Activated CD8-positive, alpha-beta T cell treated with anti-CD3 and anti-CD28 coated beads for 36 hours (primary cell): Measurements from ENCODE around the gene INTS1. TPM values are rescaled to one million over a fixed set of nuclear protein-coding genes. Genes with fewer than 3 reads are reported as not detected.

Experiments
- ATAC-seq: fragments of 200-7000 bp; cut with Tn5 transposase; one replicate; pipeline ENCODE4 v1.10.0; 2021; ENCODE audit warnings: mild to moderate bottlenecking, moderate library complexity
- CTCF ChIA-PET: fragments of 350-600 bp; sonication (Branson Sonifier 250); formaldehyde crosslinking; loops from one replicate; lab custom pipeline; 2021; ENCODE audit warnings: antibody characterized with exemption; lab: Charles Lee
- POLR2A ChIA-PET: fragments of 350-600 bp; sonication (Branson Sonifier 250); formaldehyde crosslinking; loops from one replicate; lab custom pipeline; 2021; ENCODE audit warnings: antibody characterized with exemption; lab: Charles Lee
- DNase-seq: peaks from one replicate; pipeline ENCODE4 v3.0.0-alpha.2; 2020
- H3K27ac Mint-ChIP-seq: one replicate; pipeline ENCODE4 v1.8.0; 2021; ENCODE audit warnings: mild to moderate bottlenecking, mixed read lengths
- H3K27me3 Mint-ChIP-seq: one replicate; pipeline ENCODE4 v1.8.0; 2021; ENCODE audit warnings: mixed read lengths
- H3K36me3 Mint-ChIP-seq: one replicate; pipeline ENCODE4 v1.8.0; 2021; ENCODE audit warnings: low read depth, mixed read lengths
- H3K4me1 Mint-ChIP-seq: one replicate; pipeline ENCODE4 v1.8.0; 2021; ENCODE audit warnings: low read depth, mixed read lengths
- H3K4me3 Mint-ChIP-seq: one replicate; pipeline ENCODE4 v1.8.0; 2021; ENCODE audit warnings: mild to moderate bottlenecking, moderate library complexity, mixed read lengths
- H3K9me3 Mint-ChIP-seq: one replicate; pipeline ENCODE4 v1.8.0; 2021; ENCODE audit warnings: mixed read lengths
- intact Hi-C: fragments of 100-400 bp; cut with micrococcal nuclease; formaldehyde crosslinking; loops from one replicate; pipeline ENCODE4 v1.10.0; 2022
- total RNA-seq, 2 experiments: library from RNA; stranded (reverse); gene quantifications; one replicate each; pipeline ENCODE4 v1.2.3, GENCODE V29; 2021
- TF ChIP-seq, protein P1 (sequence below): fragments of 200-600 bp; IDR thresholded peaks from one replicate; pipeline ENCODE4 v1.8.0; 2022; ENCODE audit warnings: antibody characterized with exemption, mild to moderate bottlenecking

Gene INTS1
- total RNA-seq, 2 experiments from 2014 or later: 100 to 103 TPM

DNA sequence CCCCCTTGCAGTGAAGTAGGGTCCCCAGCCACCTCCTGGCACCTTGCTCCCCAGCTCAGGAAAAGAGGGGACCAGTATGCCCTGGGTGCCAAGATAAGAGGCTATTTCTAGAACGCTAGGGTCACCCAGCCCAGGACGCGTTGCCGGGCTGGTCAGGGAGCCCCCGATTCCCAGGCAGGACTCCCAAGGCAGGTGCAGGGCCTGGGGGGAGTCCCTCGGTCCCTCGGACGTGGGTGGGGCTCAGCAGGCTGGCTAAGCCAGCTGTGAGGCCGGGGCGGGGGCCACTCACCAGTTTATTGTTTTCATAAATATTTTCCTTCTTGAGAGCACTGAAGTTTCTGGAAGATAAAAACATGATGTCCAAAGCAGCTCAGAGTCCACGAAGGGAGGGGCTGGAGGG, 54.2 kb downstream of the INTS1 start:
- TF ChIP-seq, protein P1, sequence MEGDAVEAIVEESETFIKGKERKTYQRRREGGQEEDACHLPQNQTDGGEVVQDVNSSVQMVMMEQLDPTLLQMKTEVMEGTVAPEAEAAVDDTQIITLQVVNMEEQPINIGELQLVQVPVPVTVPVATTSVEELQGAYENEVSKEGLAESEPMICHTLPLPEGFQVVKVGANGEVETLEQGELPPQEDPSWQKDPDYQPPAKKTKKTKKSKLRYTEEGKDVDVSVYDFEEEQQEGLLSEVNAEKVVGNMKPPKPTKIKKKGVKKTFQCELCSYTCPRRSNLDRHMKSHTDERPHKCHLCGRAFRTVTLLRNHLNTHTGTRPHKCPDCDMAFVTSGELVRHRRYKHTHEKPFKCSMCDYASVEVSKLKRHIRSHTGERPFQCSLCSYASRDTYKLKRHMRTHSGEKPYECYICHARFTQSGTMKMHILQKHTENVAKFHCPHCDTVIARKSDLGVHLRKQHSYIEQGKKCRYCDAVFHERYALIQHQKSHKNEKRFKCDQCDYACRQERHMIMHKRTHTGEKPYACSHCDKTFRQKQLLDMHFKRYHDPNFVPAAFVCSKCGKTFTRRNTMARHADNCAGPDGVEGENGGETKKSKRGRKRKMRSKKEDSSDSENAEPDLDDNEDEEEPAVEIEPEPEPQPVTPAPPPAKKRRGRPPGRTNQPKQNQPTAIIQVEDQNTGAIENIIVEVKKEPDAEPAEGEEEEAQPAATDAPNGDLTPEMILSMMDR: no peak
- intact Hi-C loops: no loop called here
- H3K27ac Mint-ChIP-seq: no peak overlapping the region
- H3K9me3 Mint-ChIP-seq: no peaks in the 10 kb centered on the region
- no peaks in the 10 kb centered on the region for H3K36me3 Mint-ChIP-seq
- H3K27me3 Mint-ChIP-seq: no peaks in the 10 kb centered on the region
- ATAC-seq (no peak), DNase-seq (no peak)
- no peak overlapping the region for H3K4me3 Mint-ChIP-seq
- ChIA-PET CTCF (interaction anchor here (1.1 to 1.4 kb wide), 2 partner anchors 17 to 24 kb away, joined by 4 to 6 read pairs; no protein-coding TSS in a partner anchor), POLR2A (no interaction called here)
- H3K4me1 Mint-ChIP-seq: no peaks in the 10 kb centered on the region

DNA sequence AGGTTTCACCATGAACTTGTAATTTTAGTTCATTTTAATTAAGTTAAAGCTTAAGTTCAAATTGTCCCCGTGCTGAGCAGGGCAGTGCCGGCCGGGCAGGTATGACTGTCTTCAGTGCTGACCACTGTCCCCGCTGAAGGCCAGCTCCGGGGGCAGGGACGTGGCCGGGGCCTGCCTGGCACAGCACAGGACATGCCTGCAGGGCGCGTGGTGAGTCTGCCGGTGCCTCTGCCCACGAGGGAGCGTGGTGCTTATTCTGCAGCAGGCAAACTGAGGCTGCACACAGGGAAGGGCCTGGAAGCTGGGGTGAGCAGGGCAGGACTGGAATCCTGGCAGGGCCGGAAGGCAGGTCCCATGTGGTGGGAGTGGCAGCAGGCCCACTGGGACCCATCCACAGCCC, 54.7 kb downstream of the INTS1 start:
- intact Hi-C loops: no loop called here
- Mint-ChIP-seq H3K9me3 (no peaks in the 10 kb centered on the region), H3K4me3 (no peak overlapping the region), H3K36me3 (no peaks in the 10 kb centered on the region), H3K4me1 (no peaks in the 10 kb centered on the region), H3K27ac (no peak overlapping the region), H3K27me3 (no peaks in the 10 kb centered on the region)
- no peak for ATAC-seq
- DNase-seq: no peak
- ChIA-PET CTCF (interaction anchor here (1.1 to 1.4 kb wide), 2 partner anchors 17 to 25 kb away, joined by 4 to 6 read pairs; no protein-coding TSS in a partner anchor), POLR2A (no interaction called here)
- TF ChIP-seq, protein P1: no peak

DNA sequence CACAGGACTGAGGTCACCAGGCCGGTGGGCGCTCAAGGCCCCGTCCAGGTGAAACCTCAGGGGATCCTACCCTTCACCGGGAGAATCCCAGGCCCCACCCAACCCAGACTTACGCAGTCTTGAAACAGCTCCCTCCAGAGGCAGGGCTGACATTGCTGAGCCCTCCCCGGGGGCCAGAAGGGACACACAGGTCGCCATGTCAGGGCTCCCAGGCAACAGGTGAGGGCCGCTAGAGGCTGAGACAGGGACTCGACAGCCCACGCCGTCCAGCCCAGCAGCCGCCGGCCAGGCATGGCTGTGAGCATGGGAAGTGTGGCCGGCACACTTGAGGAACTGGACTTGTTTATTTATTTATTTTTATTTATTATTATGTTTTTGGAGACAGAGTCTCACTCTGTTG, 55.2 kb downstream of the INTS1 start:
- Mint-ChIP-seq H3K9me3 (no peaks in the 10 kb centered on the region), H3K27ac (no peak overlapping the region), H3K4me1 (no peaks in the 10 kb centered on the region), H3K27me3 (no peaks in the 10 kb centered on the region), H3K36me3 (no peaks in the 10 kb centered on the region), H3K4me3 (no peak overlapping the region)
- intact Hi-C loops: no loop called here
- TF ChIP-seq, protein P1: no peak
- no peak for ATAC-seq
- CTCF ChIA-PET: interaction anchor here (1.1 kb wide), 2 partner anchors 17 to 25 kb away, joined by 4 to 6 read pairs; no protein-coding TSS in a partner anchor
- POLR2A ChIA-PET: no interaction called here
- DNase-seq: no peak

DNA sequence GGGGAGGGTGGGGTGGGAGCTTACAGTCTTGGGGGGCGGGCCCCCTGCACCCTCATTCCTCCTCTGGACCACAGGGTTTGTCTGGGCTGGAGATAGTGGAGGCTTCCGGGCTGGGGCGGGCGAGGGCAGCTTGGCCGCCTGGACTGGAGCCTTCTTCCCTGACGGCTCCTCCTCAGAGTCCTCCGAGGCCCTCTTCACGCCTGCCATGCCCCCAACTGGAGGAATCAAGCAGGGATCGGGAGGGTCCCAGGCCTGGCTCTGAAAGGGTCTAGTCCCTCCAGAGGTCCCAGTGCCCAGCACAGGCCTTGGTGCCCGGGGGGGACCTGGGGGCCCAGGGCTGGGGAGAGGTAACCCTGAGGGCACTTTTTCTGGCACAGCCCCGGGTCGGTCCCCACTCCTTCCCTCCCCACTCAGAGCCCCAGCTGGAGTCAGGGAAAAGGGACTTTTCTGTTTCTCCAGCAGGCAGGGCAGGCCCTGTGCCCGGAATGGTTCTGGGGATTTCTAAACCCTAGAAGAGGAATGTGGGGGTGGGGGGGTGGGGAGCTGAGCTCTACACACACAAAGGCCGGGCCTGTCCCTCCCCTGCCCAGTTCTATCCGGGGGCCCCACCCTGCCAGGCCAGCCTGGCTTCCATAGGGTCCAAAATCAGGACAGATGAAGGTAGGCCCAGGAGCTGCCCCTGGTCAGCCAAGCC, 56.5 kb downstream of the INTS1 start:
- Mint-ChIP-seq H3K9me3 (no peaks in the 10 kb centered on the region), H3K36me3 (no peaks in the 10 kb centered on the region), H3K27me3 (no peaks in the 10 kb centered on the region), H3K4me3 (no peak overlapping the region), H3K4me1 (no peaks in the 10 kb centered on the region), H3K27ac (no peak overlapping the region)
- DNase-seq (no peak), ATAC-seq (no peak)
- intact Hi-C loops: no loop called here
- ChIA-PET CTCF (interaction anchor here (1.7 kb wide), 1 partner anchor 26 kb away, joined by 5 read pairs; no protein-coding TSS in a partner anchor), POLR2A (no interaction called here)
- TF ChIP-seq, protein P1: no peak

DNA sequence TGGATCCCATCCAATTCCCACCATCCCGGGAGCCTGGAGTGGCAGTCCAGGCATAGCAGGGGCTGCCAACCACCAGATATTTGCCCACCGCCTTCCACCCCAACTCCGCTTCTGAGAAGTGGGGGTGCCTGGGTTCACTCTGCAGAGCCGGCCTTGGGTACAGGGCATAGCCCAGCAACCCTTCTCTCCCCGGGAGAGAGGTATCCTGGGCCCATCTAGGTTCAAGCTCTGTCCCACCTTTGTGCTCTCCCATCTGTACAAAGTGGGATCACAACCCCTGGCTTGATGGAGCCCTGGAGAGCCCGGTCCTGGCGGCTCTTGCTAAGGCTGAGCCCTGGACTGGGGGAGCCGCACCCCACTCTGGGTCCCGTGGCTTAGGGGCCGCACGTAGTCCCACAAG, 57.1 kb downstream of the INTS1 start:
- intact Hi-C loops: no loop called here
- Mint-ChIP-seq H3K4me1 (no peaks in the 10 kb centered on the region), H3K4me3 (no peak overlapping the region), H3K36me3 (no peaks in the 10 kb centered on the region), H3K27ac (no peak overlapping the region), H3K27me3 (no peaks in the 10 kb centered on the region), H3K9me3 (no peaks in the 10 kb centered on the region)
- ChIA-PET CTCF (interaction anchor here (1.7 kb wide), 1 partner anchor 27 kb away, joined by 5 read pairs; no protein-coding TSS in a partner anchor), POLR2A (no interaction called here)
- TF ChIP-seq, protein P1: no peak
- DNase-seq: no peak
- peak; percentile 27 for ATAC-seq
